Measurements from ENCODE around the gene ACY1.

ACY1 gene

GRCh38 chr3:51982838-51983577 is at the start of gene ACY1:
TSS of gene ACY1 (plus strand) at chr3:51983535. CDS start at chr3:51984065, 530 bp downstream.
- peak; percentile 82 for DNase-seq

DNA sequence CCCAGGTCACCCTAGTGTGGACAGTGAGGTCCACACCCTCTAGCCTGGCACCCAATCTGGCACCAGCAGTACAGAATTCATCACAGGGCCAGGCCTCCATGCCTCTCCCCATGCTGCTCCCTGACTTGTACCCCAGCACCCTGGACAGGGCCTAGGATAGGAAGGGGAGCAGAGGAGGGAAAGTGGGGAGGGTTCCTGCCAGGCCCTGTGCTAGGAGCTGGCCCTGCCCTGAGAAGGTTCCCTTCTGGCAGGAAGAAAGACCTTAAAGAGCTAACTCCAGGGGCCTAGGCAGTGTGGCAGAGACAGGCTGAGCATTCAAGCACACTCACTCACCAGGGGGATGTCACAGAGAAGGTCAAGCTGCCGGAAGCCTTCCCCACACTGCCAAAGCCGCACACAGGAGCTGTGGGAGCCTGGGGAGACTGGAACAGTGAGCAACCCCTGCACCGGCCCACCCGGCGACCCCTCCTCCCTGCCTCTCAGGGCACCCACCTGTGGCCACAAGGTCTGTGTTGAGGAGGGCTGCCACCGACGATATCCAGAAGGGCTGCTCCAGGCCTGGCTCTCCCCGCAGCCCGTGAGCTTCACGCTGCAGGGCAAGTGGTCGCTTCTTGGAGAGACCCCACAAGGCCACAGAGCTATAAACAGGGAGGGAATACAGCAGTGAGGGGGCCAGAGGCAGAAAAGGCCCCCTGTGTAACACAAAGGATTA is 49.0 kb upstream of the ACY1 start:
- DNase-seq = no peak

DNA sequence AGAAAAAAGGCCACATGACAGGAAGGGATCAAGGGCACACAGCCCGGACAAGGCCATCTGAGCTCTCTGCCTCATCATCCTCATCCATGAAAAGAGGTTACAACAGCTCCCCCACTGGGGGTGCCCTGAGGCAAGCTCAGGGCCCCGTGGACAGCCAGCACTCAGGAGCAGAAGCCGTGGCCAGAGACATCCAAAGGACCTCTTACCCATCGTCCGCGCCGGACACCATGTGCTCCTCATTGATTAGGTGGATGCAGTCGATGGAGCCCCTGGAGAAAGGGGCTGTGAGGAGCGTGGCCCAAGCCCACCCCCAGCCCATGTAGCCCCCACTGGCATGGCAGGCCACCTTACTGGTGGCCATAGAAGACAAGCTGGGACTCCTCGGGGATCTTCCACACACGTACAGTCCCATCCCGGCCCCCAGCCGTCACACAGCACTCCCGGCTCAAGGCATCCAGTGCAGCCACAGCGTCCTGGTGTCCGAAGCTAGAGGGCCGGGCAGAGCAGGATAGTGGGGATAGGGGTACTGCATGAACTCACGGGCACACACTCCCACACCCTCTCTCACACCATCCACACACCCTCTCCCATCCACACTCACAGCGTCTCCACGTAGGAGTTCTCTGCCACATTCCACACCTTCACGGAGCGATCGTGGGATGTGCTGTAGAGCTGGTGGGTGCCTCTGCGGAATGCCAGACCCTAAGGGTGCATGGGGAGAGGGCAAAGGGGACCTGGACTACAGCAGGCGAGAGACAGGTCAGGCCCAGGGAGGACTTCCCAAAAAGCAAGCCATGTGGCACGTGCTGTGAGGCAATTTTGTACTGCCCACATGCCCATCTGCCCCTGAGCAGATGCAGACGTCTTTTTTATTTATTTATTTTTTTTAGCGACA is 48.1 kb upstream of the ACY1 start:
- DNase-seq = no peak

DNA sequence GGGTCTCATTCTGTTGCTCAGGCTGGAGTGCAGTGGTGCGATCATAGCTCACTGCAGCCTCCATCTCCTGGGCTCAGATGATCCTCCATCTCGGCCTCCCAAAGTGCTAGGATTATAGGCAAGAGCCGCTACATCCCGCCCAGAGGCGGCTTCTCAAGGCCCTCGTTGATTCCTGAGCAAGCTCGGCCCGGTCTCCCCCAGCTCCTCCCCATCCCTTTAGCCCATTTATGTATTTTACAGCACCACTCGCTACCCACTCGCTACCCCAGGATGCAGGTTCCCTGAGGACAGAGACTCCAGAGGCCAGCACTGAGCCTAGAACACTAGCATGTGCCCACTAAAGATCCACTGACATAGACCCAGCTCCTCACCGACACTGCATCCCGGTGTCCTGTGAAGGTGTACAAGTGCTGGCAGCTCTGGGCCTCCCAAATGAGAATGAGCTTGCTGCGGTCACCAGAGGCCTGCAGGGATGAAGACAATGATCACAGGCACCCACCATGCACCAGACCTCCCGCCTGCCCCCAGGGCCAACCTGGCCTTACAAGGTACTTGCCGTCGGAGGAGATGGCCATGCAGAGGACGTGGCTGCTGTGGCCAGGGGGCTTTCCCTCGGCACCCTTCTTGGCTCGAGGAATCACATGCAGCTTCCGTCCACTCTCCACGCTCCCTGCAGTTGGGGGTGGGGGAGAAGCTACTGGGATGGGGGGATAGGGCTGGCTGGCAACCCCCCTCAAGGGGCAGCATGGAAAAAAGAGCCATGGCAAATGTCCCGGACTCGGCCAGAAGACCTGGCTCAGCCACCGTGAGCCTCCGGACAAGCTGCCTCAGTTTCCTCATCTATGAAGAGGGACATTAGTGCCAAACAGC is 47.2 kb upstream of the ACY1 start:
- no peak for DNase-seq

DNA sequence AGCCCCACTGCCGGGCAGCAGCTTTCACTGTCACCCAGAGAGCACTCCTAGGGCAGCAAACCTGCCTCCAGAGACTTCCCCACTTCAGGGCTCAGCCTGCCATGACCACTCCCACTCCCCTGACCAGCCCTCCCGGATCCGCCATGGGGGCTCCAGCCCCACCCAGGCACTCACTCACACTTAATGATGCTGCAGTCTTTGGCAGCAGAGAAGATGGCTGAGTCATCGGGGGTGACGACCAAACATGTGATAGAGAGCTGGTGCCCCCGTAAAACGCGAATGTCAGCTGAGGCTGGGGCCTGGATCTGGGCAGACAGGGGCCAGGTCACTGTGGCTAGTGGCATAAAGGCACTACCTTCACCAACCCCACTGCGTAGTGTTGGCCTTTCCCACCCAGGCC is 46.3 kb upstream of the ACY1 start:
- DNase-seq = peak; percentile 11

- DNase-seq = no peak
These were observed 45.5 kb upstream of the ACY1 start for GRCh38 chr3:51937611-51938450.

DNA sequence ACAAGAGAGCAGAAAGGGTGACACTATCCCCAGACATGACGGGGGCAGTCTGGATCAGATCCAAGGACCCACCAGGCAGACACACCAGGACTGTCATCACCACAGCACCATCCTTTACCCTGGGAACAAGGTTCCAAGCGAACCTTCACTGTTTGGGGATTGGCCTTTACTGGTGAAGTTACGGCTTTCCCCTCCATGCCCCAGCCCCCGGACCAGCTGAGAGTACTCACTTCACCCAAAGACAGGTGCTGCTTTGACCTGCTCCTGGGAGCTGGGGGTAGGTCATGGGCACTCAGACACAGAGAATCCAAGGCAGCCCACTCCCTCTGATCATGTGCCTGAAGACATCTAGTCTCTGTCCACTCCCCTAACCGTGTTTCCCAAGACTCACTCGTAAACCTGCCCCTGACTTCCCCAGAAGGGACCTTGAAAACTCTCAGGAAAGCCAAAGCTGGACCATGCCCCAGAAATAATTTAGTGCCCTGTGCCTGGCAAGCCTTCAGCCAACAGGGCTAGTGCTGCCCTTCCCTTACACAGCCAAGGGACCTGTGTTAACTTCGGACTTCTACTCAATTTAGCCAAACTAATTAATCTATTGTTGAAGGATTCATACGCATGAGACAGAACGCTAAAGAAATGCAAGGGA is 44.4 kb upstream of the ACY1 start:
- DNase-seq = no peak

- DNase-seq = no peak
These were observed 42.5 kb upstream of the ACY1 start for GRCh38 chr3:51940648-51941462.

DNA sequence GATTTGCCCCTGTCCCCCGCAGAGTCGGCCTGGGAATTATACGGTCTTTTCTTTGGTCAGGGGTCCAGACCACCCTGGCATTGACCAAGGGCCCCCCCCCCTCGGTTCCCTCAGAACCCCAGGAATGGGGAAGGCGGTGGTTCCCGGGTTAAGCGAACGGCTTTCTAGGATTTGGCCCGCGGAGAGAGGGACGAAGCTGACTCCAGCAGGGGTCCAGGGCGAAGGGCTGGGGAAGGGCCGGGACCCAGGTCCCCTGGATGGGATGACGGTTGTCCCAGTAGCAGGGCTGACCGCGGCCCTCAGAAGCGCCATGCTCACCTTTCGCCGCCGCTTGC is 41.9 kb upstream of the ACY1 start:
- DNase-seq = no peak

DNA sequence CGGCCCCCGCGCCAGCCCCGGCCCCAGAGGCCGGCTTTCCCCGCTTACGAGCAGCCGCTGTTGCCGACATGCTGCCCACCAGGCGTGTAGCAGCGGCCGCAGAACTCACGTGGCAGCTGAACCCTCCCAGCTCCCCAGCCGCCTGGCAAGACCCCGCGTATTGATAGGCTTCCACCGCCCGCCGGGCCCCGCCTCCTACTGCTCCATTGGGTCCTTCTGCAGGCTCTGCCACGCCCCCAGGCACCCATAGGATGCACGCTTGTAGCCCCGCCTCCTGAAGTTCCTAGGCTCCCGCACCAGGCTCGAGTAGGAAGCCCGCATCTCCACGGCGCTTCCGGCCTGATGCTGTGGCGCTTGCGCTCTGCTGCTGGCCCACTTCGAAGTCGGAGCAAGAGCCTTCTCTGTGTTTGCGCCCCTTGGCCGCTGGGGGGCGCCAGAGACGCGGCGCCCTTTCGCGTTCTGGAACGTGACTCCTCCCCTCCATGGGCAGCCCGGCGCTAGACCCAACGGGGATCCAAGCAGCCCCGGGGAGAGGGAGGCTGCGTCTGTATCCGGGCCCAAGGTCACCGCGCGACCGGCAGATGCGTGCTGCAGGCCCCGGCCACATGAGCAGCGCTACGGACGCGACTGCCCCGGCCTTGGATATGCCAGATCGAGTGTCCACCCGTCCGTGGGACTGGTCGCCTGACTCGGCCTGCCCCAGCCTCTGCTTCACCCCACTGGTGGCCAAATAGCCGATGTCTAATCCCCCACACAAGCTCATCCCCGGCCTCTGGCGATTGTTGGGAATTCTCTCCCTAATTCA is 41.3 kb upstream of the ACY1 start, which contains the start of the genes PARP3 and RRP9:
Gene PARP3 (plus strand): TSS at position 566 of the 805 bp plus-strand sequence. CDS start 993 bp downstream, outside the sequence.
Gene RRP9 (minus strand): TSS at position 107 of the 805 bp plus-strand sequence. CDS start 37 bp downstream, at position 70.
- peak; percentile 100 for DNase-seq

DNA sequence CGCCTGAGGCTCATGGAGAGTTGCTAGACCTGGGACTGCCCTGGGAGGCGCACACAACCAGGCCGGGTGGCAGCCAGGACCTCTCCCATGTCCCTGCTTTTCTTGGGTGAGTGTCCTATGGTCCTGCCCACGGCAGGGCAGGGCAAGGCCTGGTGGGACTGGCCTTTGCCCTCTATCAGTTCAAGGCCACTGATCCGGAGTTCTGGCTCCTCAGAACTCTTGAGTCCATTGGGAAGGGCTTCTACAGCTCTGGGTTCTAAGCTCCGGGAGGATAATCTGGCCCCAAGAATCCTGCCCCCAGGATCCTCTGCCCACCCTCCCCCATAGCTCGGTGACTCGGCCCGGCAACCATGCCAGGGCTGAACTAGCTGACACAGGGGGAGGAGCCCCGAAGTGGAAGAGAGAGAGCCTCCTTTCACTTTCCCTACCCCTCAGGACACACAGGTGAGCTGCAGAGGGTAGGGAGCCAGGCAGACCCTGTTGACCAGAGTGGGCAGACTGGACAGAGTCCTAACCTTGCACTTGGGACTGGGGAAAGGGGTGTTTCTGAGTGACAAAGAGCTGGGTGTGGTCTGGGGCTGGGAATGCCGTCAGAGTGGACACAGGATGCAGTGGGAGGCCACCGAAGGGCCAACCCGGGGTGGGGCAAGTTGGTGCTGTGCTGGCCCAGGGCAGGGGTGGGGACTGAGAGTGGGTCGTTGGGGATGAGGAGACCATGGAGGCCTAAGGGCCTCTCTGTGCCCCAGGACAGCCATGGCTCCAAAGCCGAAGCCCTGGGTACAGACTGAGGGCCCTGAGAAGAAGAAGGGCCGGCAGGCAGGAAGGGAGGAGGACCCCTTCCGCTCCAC is 40.5 kb upstream of the ACY1 start:
- DNase-seq = peak; percentile 67

- DNase-seq = no peak
These were observed 39.6 kb upstream of the ACY1 start for GRCh38 chr3:51943451-51944391.

DNA sequence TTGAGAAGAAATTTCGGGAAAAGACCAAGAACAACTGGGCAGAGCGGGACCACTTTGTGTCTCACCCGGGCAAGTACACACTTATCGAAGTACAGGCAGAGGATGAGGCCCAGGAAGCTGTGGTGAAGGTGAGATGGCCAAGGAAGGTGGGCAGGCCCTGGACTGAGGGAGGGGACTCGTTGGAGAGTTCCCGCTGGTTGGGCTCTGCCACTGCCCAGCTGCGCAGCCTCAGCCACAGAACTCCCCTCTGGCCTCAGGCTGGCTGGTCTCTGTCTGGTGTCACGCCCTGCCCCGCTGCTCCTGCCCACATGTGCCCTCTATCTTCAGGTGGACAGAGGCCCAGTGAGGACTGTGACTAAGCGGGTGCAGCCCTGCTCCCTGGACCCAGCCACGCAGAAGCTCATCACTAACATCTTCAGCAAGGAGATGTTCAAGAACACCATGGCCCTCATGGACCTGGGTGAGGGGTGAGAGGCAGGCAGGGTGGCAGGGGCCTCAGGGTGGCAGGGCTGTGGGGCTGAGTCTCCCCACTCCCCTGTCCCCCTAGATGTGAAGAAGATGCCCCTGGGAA is 38.8 kb upstream of the ACY1 start:
- no peak for DNase-seq

- DNase-seq = no peak
These were observed 38.1 kb upstream of the ACY1 start for GRCh38 chr3:51945031-51945840.

DNA sequence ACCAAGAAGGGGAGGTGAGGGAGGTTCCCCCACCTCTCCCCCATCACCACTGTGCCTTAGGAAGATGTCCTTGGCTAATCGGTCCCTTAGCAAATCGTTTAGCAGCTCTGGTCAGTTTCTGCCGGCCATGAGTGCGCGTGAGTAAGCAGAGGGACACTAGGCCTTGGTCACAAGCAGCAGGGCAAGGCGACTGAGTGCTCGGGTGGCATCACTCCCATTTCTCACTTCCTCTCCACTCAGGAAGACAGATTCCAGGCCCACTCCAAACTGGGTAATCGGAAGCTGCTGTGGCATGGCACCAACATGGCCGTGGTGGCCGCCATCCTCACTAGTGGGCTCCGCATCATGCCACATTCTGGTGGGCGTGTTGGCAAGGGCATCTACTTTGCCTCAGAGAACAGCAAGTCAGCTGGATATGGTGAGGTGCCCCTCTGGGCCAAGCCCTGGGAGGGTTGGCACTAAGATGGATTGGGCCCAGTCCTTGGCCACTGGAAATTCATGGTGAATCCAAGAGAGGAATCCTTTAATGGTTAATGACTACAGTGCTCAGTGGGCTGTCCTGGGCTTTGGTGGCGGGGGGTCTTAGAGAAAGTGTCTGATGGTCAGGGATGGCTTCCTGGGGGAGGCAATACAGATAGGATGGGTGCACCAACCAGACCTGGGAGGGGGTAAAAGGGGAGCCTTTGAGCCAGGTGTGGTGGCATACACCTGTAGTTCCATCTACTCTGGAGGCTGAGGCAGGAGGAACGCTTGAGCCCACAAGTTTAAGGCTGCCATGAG is 37.2 kb upstream of the ACY1 start:
- DNase-seq = no peak
